SK-N-SH treated with all-trans-retinoic acid at 6 μM for 48 hours (cell line): ENCODE measurements around the gene ALG14.

Experiments
- ATAC-seq: fragments of 200-7000 bp; cut with Tn5 transposase; 3 replicates; pipeline ENCODE4 v1.9.1; 2020; ENCODE audit warnings: mild to moderate bottlenecking, moderate library complexity
- ARNTL ChIP-seq: fragments of 450-650 bp; formaldehyde crosslinking; IDR thresholded peaks from 2 replicates; pipeline ENCODE4 v1.5.0; 2020; ENCODE audit warnings: low read depth, mild to moderate bottlenecking, moderate library complexity, borderline replicate concordance
- BACH2 ChIP-seq: fragments of 250-450 bp; sonication (Bioruptor Pico); IDR thresholded peaks from 2 replicates; pipeline ENCODE4 v1.9.0; 2021; ENCODE audit warnings: mild to moderate bottlenecking, borderline replicate concordance
- CSDC2 ChIP-seq: fragments of 250-450 bp; sonication (Bioruptor Pico); IDR thresholded peaks from 2 replicates; pipeline ENCODE4 v1.5.0; 2020; ENCODE audit warnings: mild to moderate bottlenecking, moderate library complexity
- ESRRG ChIP-seq: fragments of 250-450 bp; sonication (Bioruptor Pico); IDR thresholded peaks from 2 replicates; pipeline ENCODE4 v1.6.1; 2021; ENCODE audit warnings: mild to moderate bottlenecking
- GLIS3 ChIP-seq: fragments of 250-450 bp; sonication (Bioruptor Pico); IDR thresholded peaks from 2 replicates; pipeline ENCODE4 v1.5.0; 2020; ENCODE audit warnings: mild to moderate bottlenecking, moderate library complexity
- ISL1 ChIP-seq: fragments of 250-450 bp; sonication (Bioruptor Pico); IDR thresholded peaks from 2 replicates; pipeline ENCODE4 v2.1.2; 2022; ENCODE audit warnings: mild to moderate bottlenecking, moderate library complexity
- OSR1 ChIP-seq: fragments of 250-450 bp; sonication (Bioruptor Pico); IDR thresholded peaks from 2 replicates; pipeline ENCODE4 v1.8.0; 2022; ENCODE audit warnings: moderate library complexity, mild to moderate bottlenecking, inconsistent platforms
- PPARA ChIP-seq: fragments of 250-450 bp; sonication (Bioruptor Pico); IDR thresholded peaks from 2 replicates; pipeline ENCODE4 v1.5.0; 2020; ENCODE audit warnings: mild to moderate bottlenecking, borderline replicate concordance
- SNAI2 ChIP-seq: fragments of 250-450 bp; sonication (Bioruptor Pico); IDR thresholded peaks from 2 replicates; pipeline ENCODE4 v1.5.0; 2020; ENCODE audit warnings: mild to moderate bottlenecking, moderate library complexity
- TCF4 ChIP-seq: fragments of 250-450 bp; sonication (Bioruptor Pico); IDR thresholded peaks from 2 replicates; pipeline ENCODE4 v1.8.0; 2021; ENCODE audit warnings: mild to moderate bottlenecking, moderate library complexity, borderline replicate concordance
- TOX ChIP-seq: fragments of 250-450 bp; sonication (Bioruptor Pico); IDR thresholded peaks from 2 replicates; pipeline ENCODE4 v1.8.0; 2021; ENCODE audit warnings: mild to moderate bottlenecking, moderate library complexity, borderline replicate concordance
- ZC3H10 ChIP-seq: fragments of 250-450 bp; sonication (Bioruptor Pico); IDR thresholded peaks from 2 replicates; pipeline ENCODE4 v1.5.1; 2021; ENCODE audit warnings: mild to moderate bottlenecking, moderate library complexity
- ZFP3 ChIP-seq: fragments of 250-450 bp; sonication (Bioruptor Pico); IDR thresholded peaks from 2 replicates; pipeline ENCODE4 v1.5.0; 2020; ENCODE audit warnings: mild to moderate bottlenecking, moderate library complexity
- ZFP30 ChIP-seq: fragments of 450-650 bp; formaldehyde crosslinking; IDR thresholded peaks from 2 replicates; pipeline ENCODE4 v1.5.0; 2022; ENCODE audit warnings: mild to moderate bottlenecking, moderate library complexity
- ZNF565 ChIP-seq: fragments of 450-650 bp; formaldehyde crosslinking; conservative IDR thresholded peaks from 2 replicates; pipeline ENCODE4 v1.5.0; 2020; ENCODE audit warnings: low read depth, mild to moderate bottlenecking, moderate library complexity
- ZNF70 ChIP-seq: fragments of 450-650 bp; formaldehyde crosslinking; IDR thresholded peaks from 2 replicates; pipeline ENCODE4 v1.5.0; 2020; ENCODE audit warnings: mild to moderate bottlenecking, moderate library complexity
- TF ChIP-seq, protein P1 (sequence below): fragments of 250-450 bp; sonication (Bioruptor Pico); IDR thresholded peaks from 2 replicates; pipeline ENCODE4 v1.8.0; 2020; ENCODE audit warnings: mild to moderate bottlenecking, moderate library complexity, borderline replicate concordance
- TF ChIP-seq, protein P2 (sequence below): fragments of 250-450 bp; sonication (Bioruptor Pico); IDR thresholded peaks from 2 replicates; pipeline ENCODE4 v1.5.1; 2021; ENCODE audit warnings: mild to moderate bottlenecking, moderate library complexity
- TF ChIP-seq, protein P3 (sequence below): fragments of 250-450 bp; sonication (Bioruptor Pico); IDR thresholded peaks from 2 replicates; pipeline ENCODE4 v1.5.0; 2020; ENCODE audit warnings: mild to moderate bottlenecking, moderate library complexity
- TF ChIP-seq, protein P4 (sequence below): fragments of 250-450 bp; sonication (Bioruptor Pico); IDR thresholded peaks from 2 replicates; pipeline ENCODE4 v1.8.0; 2021; ENCODE audit warnings: low read depth, mild to moderate bottlenecking, moderate library complexity, borderline replicate concordance

ALG14 gene

DNA sequence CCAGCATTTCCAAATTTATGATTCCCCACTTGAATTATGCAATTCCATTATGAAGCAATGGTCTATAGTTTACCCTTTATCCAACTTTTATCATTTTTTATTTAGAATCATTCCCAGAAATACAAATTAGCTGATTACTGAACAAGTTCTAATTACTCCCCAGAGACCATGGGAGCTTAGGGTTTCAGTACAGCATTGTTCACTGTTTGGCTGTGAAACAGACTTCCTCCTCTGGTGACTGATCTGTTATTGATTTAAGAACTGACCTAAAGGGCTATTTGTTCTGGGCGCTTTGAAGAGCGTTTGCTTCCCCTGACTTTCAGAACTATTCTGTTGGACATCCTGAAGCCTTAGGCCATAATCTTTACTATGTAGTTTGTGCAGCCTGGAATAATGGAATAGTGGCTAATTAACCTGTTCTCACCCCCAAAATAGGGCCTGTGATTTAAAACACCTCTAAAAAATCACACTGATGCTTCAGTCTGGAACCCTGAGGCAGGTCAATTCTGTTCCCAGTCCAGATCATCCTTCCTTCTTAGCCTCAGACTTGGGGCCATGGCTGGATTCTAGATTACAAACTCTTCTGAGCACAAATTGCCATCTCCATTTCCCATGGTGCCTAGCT, 58.7 kb downstream of the ALG14 start:
- TF ChIP-seq ZNF70: no peak
- no peak for TF ChIP-seq ZNF565 (CRISPR knock-in tag)
- TF ChIP-seq ISL1: no peak
- TF ChIP-seq ARNTL (CRISPR knock-in tag): no peak
- no peak for TF ChIP-seq SNAI2 (CRISPR knock-in tag)
- TF ChIP-seq ESRRG (CRISPR knock-in tag): no peak
- no peak for TF ChIP-seq OSR1 (CRISPR knock-in tag)
- TF ChIP-seq, all 23 proteins: peak for 0
- ATAC-seq: no peak

DNA sequence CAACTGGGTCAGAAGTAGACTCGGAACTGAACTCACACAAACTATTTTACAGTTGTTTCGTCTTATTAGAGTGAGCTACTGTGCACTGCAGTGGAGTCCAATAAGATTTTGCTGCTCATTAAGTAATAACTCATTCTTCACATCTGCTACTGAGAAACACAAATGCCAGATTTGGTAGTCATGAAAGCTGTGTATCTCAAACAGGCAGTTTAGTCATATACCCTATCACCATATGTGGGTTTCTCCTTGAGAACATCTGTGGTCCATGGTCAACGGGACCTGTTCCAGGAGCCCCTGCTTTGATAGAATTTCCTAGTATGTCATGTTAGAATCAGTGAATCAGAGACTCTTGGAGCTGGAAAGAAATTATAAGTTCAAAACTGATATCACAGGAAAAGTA, 60.4 kb downstream of the ALG14 start:
- ATAC-seq: no peak

DNA sequence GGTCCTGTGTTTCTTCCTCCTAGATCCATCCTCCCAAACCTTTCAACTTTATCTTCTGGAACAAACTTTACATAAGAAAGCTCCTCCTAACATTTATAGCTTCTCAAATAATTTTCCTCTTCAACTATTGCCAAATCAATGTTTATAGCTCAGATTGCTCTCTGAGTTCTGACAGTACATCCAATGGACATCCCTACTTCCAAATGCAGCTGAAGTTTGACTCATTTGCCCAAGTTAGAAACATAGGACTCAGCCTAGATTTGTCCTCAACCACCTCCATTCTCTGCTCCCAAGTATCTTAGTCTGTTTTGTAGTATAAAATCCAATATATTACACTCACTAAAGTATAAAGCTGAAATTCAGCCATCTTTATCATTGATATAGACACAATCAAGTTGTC, 62.6 kb downstream of the ALG14 start:
- no peak for ATAC-seq
- TF ChIP-seq ZFP30: no peak
- TF ChIP-seq ISL1: no peak
- no peak for TF ChIP-seq GLIS3 (CRISPR knock-in tag)
- no peak for TF ChIP-seq ZNF565 (CRISPR knock-in tag)
- TF ChIP-seq CSDC2 (CRISPR knock-in tag): no peak
- TF ChIP-seq BACH2: no peak
- TF ChIP-seq SNAI2 (CRISPR knock-in tag): no peak
- no peak for TF ChIP-seq ZNF70
- no peak for TF ChIP-seq ARNTL (CRISPR knock-in tag)
- TF ChIP-seq, protein P1, sequence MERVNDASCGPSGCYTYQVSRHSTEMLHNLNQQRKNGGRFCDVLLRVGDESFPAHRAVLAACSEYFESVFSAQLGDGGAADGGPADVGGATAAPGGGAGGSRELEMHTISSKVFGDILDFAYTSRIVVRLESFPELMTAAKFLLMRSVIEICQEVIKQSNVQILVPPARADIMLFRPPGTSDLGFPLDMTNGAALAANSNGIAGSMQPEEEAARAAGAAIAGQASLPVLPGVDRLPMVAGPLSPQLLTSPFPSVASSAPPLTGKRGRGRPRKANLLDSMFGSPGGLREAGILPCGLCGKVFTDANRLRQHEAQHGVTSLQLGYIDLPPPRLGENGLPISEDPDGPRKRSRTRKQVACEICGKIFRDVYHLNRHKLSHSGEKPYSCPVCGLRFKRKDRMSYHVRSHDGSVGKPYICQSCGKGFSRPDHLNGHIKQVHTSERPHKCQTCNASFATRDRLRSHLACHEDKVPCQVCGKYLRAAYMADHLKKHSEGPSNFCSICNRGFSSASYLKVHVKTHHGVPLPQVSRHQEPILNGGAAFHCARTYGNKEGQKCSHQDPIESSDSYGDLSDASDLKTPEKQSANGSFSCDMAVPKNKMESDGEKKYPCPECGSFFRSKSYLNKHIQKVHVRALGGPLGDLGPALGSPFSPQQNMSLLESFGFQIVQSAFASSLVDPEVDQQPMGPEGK (CRISPR knock-in tag): no peak
- TF ChIP-seq ZFP3 (CRISPR knock-in tag): no peak
- TF ChIP-seq PPARA (CRISPR knock-in tag): no peak
- TF ChIP-seq ZC3H10 (CRISPR knock-in tag): no peak
- TF ChIP-seq TOX (CRISPR knock-in tag): no peak
- TF ChIP-seq, protein P2, sequence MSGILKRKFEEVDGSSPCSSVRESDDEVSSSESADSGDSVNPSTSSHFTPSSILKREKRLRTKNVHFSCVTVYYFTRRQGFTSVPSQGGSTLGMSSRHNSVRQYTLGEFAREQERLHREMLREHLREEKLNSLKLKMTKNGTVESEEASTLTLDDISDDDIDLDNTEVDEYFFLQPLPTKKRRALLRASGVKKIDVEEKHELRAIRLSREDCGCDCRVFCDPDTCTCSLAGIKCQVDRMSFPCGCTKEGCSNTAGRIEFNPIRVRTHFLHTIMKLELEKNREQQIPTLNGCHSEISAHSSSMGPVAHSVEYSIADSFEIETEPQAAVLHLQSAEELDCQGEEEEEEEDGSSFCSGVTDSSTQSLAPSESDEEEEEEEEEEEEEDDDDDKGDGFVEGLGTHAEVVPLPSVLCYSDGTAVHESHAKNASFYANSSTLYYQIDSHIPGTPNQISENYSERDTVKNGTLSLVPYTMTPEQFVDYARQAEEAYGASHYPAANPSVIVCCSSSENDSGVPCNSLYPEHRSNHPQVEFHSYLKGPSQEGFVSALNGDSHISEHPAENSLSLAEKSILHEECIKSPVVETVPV (CRISPR knock-in tag): no peak

More for the DNA sequence above, 60.4 kb downstream of the ALG14 start:
- TF ChIP-seq SNAI2 (CRISPR knock-in tag) (no peak), ESRRG (CRISPR knock-in tag) (no peak), TCF4 (CRISPR knock-in tag) (no peak), OSR1 (CRISPR knock-in tag) (no peak)
- TF ChIP-seq, protein P1 (CRISPR knock-in tag): no peak
- TF ChIP-seq, protein P3, sequence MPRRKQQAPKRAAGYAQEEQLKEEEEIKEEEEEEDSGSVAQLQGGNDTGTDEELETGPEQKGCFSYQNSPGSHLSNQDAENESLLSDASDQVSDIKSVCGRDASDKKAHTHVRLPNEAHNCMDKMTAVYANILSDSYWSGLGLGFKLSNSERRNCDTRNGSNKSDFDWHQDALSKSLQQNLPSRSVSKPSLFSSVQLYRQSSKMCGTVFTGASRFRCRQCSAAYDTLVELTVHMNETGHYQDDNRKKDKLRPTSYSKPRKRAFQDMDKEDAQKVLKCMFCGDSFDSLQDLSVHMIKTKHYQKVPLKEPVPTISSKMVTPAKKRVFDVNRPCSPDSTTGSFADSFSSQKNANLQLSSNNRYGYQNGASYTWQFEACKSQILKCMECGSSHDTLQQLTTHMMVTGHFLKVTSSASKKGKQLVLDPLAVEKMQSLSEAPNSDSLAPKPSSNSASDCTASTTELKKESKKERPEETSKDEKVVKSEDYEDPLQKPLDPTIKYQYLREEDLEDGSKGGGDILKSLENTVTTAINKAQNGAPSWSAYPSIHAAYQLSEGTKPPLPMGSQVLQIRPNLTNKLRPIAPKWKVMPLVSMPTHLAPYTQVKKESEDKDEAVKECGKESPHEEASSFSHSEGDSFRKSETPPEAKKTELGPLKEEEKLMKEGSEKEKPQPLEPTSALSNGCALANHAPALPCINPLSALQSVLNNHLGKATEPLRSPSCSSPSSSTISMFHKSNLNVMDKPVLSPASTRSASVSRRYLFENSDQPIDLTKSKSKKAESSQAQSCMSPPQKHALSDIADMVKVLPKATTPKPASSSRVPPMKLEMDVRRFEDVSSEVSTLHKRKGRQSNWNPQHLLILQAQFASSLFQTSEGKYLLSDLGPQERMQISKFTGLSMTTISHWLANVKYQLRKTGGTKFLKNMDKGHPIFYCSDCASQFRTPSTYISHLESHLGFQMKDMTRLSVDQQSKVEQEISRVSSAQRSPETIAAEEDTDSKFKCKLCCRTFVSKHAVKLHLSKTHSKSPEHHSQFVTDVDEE (CRISPR knock-in tag): no peak
- TF ChIP-seq, protein P4, sequence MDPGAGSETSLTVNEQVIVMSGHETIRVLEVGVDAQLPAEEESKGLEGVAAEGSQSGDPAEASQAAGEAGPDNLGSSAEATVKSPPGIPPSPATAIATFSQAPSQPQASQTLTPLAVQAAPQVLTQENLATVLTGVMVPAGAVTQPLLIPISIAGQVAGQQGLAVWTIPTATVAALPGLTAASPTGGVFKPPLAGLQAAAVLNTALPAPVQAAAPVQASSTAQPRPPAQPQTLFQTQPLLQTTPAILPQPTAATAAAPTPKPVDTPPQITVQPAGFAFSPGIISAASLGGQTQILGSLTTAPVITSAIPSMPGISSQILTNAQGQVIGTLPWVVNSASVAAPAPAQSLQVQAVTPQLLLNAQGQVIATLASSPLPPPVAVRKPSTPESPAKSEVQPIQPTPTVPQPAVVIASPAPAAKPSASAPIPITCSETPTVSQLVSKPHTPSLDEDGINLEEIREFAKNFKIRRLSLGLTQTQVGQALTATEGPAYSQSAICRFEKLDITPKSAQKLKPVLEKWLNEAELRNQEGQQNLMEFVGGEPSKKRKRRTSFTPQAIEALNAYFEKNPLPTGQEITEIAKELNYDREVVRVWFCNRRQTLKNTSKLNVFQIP (CRISPR knock-in tag): no peak
